HG03442 (cell line): ENCODE measurements around the gene URI1.

Experiments used
- ATAC-seq: cut with Tn5 transposase; IDR thresholded peaks from one replicate; pipeline ENCODE4 v1.9.1; 2021; ENCODE audit warnings: mild to moderate bottlenecking, moderate library complexity; ENCODE audit not compliant: unreplicated experiment

Gene URI1

GRCh38 chr19:29967623-29968022, 25.6 kb downstream of the URI1 start:
- no peak for ATAC-seq

DNA sequence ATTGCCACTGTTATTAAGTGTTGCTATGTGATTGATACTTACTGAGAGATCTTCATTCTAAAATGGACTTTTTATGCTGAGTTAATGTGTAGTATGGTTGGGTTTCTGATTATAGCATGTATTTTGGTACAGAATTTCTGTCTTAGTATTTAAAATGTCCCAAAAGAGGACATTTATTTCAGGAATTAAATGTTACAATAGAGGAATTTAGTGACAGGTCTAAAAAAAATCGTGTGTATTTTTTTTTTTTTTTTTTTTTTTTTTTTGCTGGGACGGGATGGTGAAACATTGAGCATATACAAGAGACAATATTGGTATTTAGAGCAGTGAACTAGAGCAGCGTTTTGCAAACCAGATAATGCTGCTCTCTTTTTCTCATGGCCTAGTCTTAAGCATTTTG, 27.9 kb downstream of the URI1 start:
- ATAC-seq = no peak

DNA sequence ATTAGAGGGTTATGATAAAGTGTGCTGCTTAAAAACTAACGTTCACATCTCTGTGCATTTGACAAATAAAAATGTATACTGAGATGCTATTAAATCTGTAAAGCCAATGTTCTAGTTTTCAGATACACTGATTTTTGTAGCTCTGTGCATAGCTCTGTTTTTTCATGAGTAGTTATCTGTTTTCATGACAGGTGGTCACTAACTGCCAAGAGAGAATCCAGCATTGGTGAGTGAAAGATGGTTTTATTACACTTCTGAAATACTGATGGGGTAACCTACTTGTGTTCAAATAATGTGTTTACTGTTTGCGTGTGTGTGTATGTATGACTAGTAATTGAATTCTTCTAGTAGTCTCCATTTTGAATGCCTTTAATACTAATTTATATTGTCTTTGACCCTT, 29.0 kb downstream of the URI1 start:
- ATAC-seq = no peak

- ATAC-seq = no peak
These were observed 29.6 kb downstream of the URI1 start for GRCh38 chr19:29971648-29972047.

DNA sequence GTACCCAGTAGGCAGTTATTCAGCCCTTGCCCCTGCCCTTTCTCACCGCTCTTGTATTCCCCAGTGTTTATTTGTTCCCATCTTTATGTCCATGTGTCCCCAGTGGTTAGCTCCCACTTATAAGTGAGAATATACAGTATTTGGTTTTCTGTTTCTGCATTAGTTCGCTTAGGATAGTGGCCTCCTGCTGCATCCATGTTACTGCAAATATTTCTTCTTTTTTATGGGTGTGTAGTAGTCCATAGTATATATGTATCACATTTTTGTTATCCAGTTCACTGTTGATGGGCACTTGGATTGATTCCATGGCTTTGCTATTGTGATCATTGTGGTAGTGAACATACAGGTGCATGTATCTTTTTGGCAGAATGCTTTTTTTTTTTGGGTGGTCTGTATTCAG, 32.7 kb downstream of the URI1 start:
- ATAC-seq = no peak

DNA sequence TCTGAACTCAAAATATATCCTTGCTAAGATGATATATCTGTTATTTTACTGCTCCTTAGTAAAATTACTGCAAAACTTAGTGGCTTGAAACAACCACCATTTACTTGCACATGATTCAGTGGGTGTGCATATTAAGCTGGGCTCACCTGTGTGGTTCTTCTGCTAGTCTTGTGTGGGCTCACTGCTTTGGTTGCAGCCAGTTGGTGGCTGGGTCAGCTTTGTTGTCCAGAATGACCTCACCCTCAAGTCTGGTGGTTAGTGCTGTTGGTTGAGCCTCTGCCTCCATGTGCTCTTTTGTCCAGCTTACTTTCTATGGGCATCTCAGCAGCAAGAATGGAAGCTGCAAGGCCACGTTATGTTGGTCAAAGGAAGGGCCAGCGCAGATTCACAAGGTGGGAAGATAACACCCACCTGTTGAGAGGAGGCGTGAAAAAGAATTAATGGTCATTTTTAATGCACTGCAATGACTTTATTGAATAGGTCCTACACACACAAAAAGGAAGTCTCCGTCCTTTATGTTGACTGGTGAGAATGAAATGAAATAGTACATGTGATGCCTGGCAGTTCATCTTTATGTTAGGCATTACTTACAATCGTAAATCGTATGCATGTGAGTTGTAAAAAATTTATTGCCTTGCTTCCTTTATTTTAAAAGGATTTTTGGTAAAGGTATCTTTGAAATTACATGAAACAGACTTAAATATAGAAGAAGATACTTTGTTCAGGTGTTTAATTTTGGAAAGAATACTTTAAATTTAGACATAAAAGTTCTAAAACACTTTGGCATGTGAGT, 34.3 kb downstream of the URI1 start:
- no peak for ATAC-seq

DNA sequence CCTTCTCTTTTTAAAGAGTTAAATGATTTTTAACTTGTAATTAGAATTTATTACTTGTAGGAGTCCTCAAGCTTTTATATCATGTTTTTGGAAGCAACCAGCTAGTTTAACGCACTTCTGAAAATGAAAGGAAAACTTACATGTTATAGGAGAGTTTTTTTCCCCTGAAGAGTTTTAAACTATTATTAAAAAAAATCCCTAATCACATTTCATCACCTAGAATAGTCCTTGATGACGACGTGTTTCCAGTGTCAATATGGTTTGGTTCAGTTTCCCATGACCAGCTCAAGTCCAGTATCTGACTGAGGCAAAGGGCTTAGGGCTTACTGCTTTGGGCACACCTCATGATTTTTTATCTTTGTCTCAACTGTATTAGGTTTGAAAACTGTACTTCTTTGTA, 36.0 kb downstream of the URI1 start:
- ATAC-seq = no peak

DNA sequence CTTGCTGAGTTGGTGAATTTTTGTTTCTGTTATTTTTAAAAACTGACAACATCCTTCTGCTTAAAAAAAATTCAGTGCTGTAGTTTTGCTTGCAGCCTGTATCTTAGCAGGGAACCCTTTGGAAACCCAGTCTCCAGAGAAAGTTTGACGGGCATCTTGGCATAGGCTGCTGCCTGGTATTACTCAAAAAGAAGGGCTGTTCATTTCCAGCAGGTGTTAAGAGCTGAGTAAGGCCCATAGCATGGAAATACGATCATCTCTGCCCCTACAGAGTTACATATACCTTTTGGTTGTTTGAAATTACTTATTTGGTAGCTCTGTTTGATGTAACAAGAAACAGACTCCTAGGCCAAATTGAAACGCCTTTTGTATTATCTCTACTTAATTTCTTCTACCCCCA, 41.5 kb downstream of the URI1 start:
- no peak for ATAC-seq

- no peak for ATAC-seq
These were observed 43.2 kb downstream of the URI1 start for GRCh38 chr19:29985196-29985595.

DNA sequence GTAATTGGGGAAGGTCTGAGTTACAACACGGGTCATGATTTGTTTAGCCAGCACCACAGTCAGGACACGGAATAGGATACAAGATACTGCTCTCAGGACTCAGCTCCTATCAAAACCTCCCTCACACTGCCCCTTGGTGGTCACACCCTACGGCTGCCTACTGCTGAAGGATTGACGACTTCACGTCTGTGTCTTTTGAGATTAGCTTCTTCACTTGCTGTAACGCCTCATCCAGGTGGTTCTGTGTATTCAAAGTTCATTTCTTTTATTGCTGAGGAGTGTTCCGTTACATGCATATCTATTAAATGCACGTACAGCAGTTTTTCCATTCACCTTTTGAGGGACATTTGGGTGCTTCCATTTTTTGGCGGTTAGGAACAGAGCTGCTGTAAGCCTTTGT, 46.3 kb downstream of the URI1 start:
- no peak for ATAC-seq

DNA sequence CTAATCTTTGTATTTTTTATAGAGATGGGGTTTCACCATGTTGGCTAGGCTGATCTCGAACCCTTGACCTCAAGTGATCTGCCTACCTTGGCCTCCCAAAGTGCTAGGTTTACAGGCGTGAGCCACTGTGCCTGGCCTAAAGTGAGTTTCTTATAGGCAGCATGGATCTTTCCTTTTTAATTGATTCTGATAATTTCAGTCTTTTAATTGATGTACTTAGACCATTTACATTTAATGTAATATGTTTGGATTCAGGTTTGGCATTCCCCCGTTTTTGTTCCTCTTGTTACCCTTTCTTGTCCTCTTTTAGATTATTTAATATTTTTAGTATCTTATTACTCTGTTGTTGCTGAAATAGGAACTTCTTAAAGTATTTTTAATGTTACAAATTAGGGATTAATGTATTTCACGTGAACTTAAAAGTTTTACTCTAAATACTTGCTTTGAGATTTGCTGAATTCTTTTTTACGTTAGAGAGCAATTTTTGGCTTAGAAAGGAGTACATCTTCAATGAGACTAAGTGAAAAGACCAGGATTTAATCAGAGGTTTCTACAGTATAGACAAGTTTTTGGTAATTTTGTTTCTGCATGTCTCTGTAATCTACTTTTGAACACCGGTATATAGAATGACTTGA, 50.3 kb downstream of the URI1 start:
- no peak for ATAC-seq

GRCh38 chr19:29999490-29999889, 57.5 kb downstream of the URI1 start:
- ATAC-seq = no peak

GRCh38 chr19:30000862-30001261, 58.8 kb downstream of the URI1 start:
- ATAC-seq = no peak

DNA sequence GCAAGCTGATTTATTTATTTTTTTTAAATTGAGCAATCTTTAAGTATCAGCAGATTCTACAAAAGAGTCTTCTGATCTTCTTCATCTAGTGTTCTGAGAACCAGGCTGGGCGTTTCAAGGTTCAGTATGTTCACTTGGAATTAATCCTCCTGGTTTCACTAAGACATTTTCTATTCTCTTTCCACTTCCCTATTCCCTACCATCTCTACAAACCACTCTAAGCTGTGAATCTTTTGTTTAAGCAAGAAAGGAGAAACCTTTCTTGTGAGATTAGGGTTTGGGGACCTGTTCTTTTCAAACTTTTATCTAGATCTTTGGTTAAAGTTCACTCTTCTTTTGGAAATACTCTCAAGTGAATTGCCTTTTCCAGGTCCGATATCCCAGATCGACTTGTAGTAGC, 59.3 kb downstream of the URI1 start:
- no peak for ATAC-seq

GRCh38 chr19:30001791-30002190, 59.8 kb downstream of the URI1 start:
- no peak for ATAC-seq

DNA sequence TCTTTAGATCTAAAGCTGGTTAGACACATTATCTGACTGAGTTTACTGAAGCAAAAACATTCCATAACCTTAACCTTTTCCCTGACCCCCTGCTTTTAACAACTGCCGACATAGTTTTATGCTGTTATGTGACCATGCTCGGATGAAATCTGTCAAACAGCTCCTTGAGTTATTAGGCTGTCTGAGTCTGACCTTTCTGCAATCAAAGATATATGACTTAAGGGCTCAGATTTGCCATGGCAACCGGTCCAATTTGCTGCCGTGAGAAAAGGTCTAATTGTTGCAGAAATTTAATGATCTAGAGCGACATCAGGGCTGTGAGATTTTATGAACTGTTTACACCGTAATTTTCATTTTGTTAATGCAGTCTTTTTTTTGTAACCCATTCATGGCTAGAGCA, 61.8 kb downstream of the URI1 start:
- ATAC-seq = no peak

DNA sequence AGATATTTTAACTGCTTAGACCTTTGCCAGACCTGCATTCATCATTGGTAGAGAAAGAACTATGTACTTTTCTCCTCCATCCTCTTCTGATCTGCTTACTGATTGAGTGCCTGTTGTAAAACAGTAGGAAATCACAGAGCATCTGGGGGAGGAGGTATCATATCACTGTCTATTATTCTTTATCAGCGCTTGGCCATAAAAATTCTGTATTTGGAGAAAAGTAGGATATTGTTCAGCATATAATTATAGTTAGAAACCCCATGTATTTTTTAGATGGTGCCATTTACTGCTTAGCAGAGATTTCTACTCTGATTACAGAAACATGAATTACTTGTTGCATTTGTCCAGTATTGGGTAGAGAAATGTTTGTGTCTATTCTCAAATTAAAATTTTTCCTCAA, 62.4 kb downstream of the URI1 start:
- ATAC-seq = no peak

DNA sequence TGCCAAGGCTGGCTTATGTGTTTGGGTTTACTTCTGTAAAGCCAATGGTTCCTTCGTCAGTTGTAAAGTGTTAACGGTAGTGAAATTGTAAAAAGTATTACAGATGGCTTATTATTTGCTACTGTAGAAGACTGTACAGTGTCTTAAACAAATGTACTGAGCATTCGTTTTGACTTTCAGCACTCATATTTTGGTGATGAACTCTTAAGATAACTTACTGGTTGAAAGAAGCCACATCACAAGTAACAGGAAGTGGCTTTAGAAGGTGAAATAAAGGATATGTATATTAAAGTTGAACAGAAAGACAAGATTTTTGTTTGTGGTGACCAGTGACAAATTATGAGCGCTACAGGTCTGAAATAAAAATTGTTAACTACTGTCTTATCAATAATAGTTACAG, 64.2 kb downstream of the URI1 start:
- ATAC-seq = no peak

DNA sequence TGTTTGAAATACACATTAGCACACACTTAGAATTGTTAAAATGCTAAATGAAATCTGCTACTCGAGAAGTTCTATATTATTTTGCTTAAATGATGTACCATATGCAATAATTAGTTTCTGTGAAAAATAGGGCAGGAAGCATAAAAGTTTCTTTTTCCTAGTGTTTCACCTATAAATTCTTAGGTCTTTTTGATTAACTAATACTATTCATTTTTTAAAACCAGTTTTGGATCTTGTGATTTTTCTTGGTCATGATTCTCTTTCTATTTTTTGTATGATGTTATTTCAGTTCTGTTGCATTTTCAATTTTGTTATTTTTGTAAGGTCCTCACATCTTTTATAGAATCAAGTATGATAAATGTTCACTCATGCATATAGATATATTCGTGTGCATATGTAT, 66.1 kb downstream of the URI1 start:
- no peak for ATAC-seq

- no peak for ATAC-seq
These were observed 67.0 kb downstream of the URI1 start for GRCh38 chr19:30009013-30009412.

DNA sequence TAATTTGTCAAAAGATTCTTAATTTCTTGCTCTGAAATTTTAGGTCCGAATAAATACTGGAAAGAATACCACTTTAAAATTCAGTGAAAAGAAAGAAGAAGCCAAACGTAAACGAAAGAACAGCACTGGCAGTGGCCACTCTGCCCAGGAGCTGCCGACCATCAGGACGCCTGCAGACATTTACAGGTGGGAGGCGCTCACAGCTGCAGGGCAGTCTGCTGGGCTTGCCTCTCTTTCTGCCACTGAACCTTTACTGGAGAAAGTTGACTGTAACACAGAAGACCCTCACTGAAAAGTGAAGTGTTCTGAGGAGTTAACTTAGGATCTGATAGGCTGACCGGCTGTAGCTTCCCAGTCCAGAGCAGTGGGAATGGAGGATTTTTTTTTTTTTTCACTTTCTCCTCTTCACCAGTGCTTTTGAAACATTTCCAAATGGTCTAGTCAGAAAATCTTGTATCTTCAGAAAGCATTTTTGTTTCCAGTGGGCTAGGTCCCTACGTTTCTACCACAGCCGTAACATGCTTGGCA, 69.1 kb downstream of the URI1 start:
- no peak for ATAC-seq

GRCh38 chr19:30014770-30015169, 72.7 kb downstream of the URI1 start:
- ATAC-seq = no peak

GRCh38 chr19:30017172-30017571, 75.1 kb downstream of the URI1 start:
- peak; percentile 86 for ATAC-seq
